Measurements from ENCODE around the gene CYP4A22.
"Not testable (repeated sequence)": the region's sequence is repeated elsewhere in the genome, so short reads cannot be mapped to it uniquely, and the experiment has no call there.

The CYP4A22 gene

GRCh38 chr1:47184090-47184821 lies 47.0 kb downstream of the CYP4A22 start:
- FAIRE-seq (no peak), DNase-seq (ENCODE audit: low spot score) (peak; percentile 85)

- no peak for DNase-seq (ENCODE audit: low spot score)
- no peak for FAIRE-seq
Measured at GRCh38 chr1:47184822-47185677, 47.8 kb downstream of the CYP4A22 start.

GRCh38 chr1:47186267-47187185 lies 49.3 kb downstream of the CYP4A22 start:
- FAIRE-seq (no peak), DNase-seq (ENCODE audit: low spot score) (no peak)

- FAIRE-seq (no peak), DNase-seq (ENCODE audit: low spot score) (no peak)
Measured at GRCh38 chr1:47187231-47187925, 50.1 kb downstream of the CYP4A22 start.

- DNase-seq (ENCODE audit: low spot score) (no peak), FAIRE-seq (no peak)
Measured at GRCh38 chr1:47187926-47188250, 50.6 kb downstream of the CYP4A22 start.

- DNase-seq (ENCODE audit: low spot score) = no peak
- FAIRE-seq = no peak
Measured at GRCh38 chr1:47188791-47189785, 51.8 kb downstream of the CYP4A22 start.

GRCh38 chr1:47189844-47190508 lies 52.7 kb downstream of the CYP4A22 start, which contains the start of gene PDZK1IP1:
PDZK1IP1 (minus strand) TSS chr1:47190036; CDS start chr1:47189932, 104 bp downstream.
- FAIRE-seq (peak; percentile 95), DNase-seq (ENCODE audit: low spot score) (peak; percentile 98)

- FAIRE-seq = no peak
- no peak for DNase-seq (ENCODE audit: low spot score)
Measured at GRCh38 chr1:47190509-47190855, 53.2 kb downstream of the CYP4A22 start.

GRCh38 chr1:47190857-47191256 lies 53.6 kb downstream of the CYP4A22 start:
- FAIRE-seq (no peak), DNase-seq (ENCODE audit: low spot score) (no peak)

GRCh38 chr1:47191940-47192457 lies 54.8 kb downstream of the CYP4A22 start:
- DNase-seq (ENCODE audit: low spot score) = no peak
- no peak for FAIRE-seq

- peak; percentile 44 for DNase-seq (ENCODE audit: low spot score)
- FAIRE-seq = peak; percentile 12
Measured at GRCh38 chr1:47192458-47193384, 55.5 kb downstream of the CYP4A22 start.

GRCh38 chr1:47193496-47193895 lies 56.3 kb downstream of the CYP4A22 start:
- not testable (repeated sequence) for DNase-seq (ENCODE audit: low spot score); FAIRE-seq

GRCh38 chr1:47194311-47194710 lies 57.1 kb downstream of the CYP4A22 start:
- FAIRE-seq (no peak), DNase-seq (ENCODE audit: low spot score) (no peak)

- not testable (repeated sequence) for DNase-seq (ENCODE audit: low spot score); FAIRE-seq
Measured at GRCh38 chr1:47195981-47196380, 58.7 kb downstream of the CYP4A22 start.

GRCh38 chr1:47196622-47197021 lies 59.4 kb downstream of the CYP4A22 start:
- no peak for DNase-seq (ENCODE audit: low spot score)
- FAIRE-seq = no peak

- DNase-seq (ENCODE audit: low spot score) (no peak), FAIRE-seq (no peak)
Measured at GRCh38 chr1:47198214-47198613, 61.0 kb downstream of the CYP4A22 start.
